K562 (cell line): Measurements from ENCODE around the gene SMIM29. TPM values are rescaled to one million over a fixed set of nuclear protein-coding genes. Genes with fewer than 3 reads are reported as not detected.

Source experiments
- TCF3 ChIP-seq: sonication (generic); formaldehyde crosslinking; IDR thresholded peaks from 2 replicates; pipeline ENCODE4 v1.4.0; 2020; ENCODE audit warnings: mild to moderate bottlenecking, missing genetic modification reagents
- ZNF134 ChIP-seq: fragments of 250-450 bp; sonication (Bioruptor Pico); conservative IDR thresholded peaks from 2 replicates; pipeline ENCODE4 v1.4.0; 2020
- polyA plus RNA-seq, 8 experiments: library from polyadenylated mRNA; depleted of rRNA in 4 of 8; stranded (reverse) in 5 of 8; unstranded in 3 of 8; fragments of >200 nt; fragmentation: Nextera tagmentation in 2 of 8; fragmentation: Illumina TruSeq in 1 of 8; extraction: Ambion mirVana in 2 of 8; extraction: Trizol in 1 of 8; gene quantifications; 2 replicates each; pipeline versions ENCODE4 v1.2.1 to v1.2.3, GENCODE V29; 2011 to 2014; ENCODE audit warnings: inconsistent platforms in 1 of 8, missing spikeins in 1 of 8
- total RNA-seq, 7 experiments: library from RNA; depleted of rRNA in 6 of 7; stranded (reverse); fragments of >200 nt in 6 of 7; fragmentation: Illumina TruSeq in 2 of 7; extraction: Trizol in 2 of 7; gene quantifications; 2 replicates each; pipeline versions ENCODE4 v1.2.1 to v1.2.3, GENCODE V29; 2011 to 2021; ENCODE audit warnings: low replicate concordance in 1 of 7
- TF ChIP-seq, protein P1 (sequence below): fragments of 250-450 bp; sonication (Bioruptor Pico); IDR thresholded peaks from 2 replicates; pipeline ENCODE4 v1.8.0; 2022; ENCODE audit warnings: moderate library complexity, mild to moderate bottlenecking, inconsistent platforms
- TF ChIP-seq, protein P2 (sequence below): fragments of 450-650 bp; IDR thresholded peaks from 2 replicates; pipeline ENCODE4 v1.6.1; 2016; ENCODE audit warnings: mild to moderate bottlenecking, moderate library complexity

Gene SMIM29
- total and polyA plus RNA-seq, 9 of the 15 experiments (the other 6 are each of a cell fraction or from before 2014, with no cell fraction given) = 6.5 to 36.7 (median 20.9) TPM

DNA sequence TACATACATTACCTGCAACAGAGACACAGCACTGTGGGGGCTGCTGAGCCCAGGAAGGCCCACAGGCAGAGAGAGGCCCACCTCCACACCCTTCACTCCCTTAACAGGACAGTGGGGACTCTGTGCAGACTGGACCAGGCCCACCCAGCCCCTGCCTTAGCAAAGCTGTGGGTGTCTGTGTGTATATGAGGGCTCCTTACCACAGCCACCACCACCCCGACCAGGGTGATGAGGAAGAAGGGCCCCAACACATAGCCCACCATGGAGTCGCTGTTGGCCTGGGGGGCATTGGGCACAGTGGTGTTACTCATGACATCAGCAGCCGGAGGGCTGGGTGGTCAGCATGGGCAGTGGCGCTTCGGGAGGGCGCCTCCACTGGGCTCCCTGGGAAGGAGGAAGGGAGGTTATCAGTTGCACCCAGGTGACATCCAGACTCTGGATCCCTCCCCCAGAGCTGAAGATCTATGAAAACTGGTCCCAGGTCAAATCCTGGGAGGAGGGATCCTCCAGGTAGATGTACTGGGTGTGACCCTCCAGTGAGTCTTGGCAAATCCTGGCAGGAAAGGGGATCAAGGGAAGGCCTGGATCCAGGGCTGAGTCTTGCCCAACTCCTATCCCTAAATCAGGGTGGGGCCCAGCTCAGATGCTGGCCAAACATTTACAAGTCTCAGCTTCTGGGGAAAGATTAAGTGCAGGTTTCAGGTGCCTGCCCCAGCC is 1.2 kb downstream of the SMIM29 start (continued):
- TF ChIP-seq, protein P1, sequence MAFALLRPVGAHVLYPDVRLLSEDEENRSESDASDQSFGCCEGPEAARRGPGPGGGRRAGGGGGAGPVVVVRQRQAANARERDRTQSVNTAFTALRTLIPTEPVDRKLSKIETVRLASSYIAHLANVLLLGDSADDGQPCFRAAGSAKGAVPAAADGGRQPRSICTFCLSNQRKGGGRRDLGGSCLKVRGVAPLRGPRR (CRISPR knock-in tag) = 0 out of 2 replicates have a peak, but pooled peaks have one; percentile 32
- TF ChIP-seq TCF3 (CRISPR knock-in tag) = peak; percentile 66
- TF ChIP-seq, protein P2, sequence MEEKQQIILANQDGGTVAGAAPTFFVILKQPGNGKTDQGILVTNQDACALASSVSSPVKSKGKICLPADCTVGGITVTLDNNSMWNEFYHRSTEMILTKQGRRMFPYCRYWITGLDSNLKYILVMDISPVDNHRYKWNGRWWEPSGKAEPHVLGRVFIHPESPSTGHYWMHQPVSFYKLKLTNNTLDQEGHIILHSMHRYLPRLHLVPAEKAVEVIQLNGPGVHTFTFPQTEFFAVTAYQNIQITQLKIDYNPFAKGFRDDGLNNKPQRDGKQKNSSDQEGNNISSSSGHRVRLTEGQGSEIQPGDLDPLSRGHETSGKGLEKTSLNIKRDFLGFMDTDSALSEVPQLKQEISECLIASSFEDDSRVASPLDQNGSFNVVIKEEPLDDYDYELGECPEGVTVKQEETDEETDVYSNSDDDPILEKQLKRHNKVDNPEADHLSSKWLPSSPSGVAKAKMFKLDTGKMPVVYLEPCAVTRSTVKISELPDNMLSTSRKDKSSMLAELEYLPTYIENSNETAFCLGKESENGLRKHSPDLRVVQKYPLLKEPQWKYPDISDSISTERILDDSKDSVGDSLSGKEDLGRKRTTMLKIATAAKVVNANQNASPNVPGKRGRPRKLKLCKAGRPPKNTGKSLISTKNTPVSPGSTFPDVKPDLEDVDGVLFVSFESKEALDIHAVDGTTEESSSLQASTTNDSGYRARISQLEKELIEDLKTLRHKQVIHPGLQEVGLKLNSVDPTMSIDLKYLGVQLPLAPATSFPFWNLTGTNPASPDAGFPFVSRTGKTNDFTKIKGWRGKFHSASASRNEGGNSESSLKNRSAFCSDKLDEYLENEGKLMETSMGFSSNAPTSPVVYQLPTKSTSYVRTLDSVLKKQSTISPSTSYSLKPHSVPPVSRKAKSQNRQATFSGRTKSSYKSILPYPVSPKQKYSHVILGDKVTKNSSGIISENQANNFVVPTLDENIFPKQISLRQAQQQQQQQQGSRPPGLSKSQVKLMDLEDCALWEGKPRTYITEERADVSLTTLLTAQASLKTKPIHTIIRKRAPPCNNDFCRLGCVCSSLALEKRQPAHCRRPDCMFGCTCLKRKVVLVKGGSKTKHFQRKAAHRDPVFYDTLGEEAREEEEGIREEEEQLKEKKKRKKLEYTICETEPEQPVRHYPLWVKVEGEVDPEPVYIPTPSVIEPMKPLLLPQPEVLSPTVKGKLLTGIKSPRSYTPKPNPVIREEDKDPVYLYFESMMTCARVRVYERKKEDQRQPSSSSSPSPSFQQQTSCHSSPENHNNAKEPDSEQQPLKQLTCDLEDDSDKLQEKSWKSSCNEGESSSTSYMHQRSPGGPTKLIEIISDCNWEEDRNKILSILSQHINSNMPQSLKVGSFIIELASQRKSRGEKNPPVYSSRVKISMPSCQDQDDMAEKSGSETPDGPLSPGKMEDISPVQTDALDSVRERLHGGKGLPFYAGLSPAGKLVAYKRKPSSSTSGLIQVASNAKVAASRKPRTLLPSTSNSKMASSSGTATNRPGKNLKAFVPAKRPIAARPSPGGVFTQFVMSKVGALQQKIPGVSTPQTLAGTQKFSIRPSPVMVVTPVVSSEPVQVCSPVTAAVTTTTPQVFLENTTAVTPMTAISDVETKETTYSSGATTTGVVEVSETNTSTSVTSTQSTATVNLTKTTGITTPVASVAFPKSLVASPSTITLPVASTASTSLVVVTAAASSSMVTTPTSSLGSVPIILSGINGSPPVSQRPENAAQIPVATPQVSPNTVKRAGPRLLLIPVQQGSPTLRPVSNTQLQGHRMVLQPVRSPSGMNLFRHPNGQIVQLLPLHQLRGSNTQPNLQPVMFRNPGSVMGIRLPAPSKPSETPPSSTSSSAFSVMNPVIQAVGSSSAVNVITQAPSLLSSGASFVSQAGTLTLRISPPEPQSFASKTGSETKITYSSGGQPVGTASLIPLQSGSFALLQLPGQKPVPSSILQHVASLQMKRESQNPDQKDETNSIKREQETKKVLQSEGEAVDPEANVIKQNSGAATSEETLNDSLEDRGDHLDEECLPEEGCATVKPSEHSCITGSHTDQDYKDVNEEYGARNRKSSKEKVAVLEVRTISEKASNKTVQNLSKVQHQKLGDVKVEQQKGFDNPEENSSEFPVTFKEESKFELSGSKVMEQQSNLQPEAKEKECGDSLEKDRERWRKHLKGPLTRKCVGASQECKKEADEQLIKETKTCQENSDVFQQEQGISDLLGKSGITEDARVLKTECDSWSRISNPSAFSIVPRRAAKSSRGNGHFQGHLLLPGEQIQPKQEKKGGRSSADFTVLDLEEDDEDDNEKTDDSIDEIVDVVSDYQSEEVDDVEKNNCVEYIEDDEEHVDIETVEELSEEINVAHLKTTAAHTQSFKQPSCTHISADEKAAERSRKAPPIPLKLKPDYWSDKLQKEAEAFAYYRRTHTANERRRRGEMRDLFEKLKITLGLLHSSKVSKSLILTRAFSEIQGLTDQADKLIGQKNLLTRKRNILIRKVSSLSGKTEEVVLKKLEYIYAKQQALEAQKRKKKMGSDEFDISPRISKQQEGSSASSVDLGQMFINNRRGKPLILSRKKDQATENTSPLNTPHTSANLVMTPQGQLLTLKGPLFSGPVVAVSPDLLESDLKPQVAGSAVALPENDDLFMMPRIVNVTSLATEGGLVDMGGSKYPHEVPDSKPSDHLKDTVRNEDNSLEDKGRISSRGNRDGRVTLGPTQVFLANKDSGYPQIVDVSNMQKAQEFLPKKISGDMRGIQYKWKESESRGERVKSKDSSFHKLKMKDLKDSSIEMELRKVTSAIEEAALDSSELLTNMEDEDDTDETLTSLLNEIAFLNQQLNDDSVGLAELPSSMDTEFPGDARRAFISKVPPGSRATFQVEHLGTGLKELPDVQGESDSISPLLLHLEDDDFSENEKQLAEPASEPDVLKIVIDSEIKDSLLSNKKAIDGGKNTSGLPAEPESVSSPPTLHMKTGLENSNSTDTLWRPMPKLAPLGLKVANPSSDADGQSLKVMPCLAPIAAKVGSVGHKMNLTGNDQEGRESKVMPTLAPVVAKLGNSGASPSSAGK = no peak
- no peak for TF ChIP-seq ZNF134 (CRISPR knock-in tag)
